Heart right ventricle (tissue), 16 donors: Measurements from ENCODE around the gene SLC2A9. TPM values are rescaled to one million over a fixed set of nuclear protein-coding genes. Genes with fewer than 3 reads are reported as not detected.

Experiments used
- ATAC-seq, 8 donors: fragments of 200-7000 bp; cut with Tn5 transposase; one replicate each; pipeline ENCODE4 v1.9.1; 2020; ENCODE audit warnings: mild to moderate bottlenecking in 8 of 8, moderate library complexity in 8 of 8, moderate number of reproducible peaks in 1 of 8
- DNase-seq, 2 donors: peaks; one replicate each; pipeline ENCODE4 v3.0.0-alpha.2; 2020
- H3K27ac ChIP-seq, 10 donors: fragments of 200-600 bp; sonication (generic) in 2 of 10; one replicate each; pipeline versions ENCODE4 v1.5.0 to v1.8.0; 2020 to 2022; ENCODE audit warnings: mild to moderate bottlenecking in 3 of 10
- H3K27me3 ChIP-seq, 7 donors: fragments of 200-600 bp; one replicate each; pipeline ENCODE4 v1.8.0; 2021 to 2022; ENCODE audit warnings: mild to moderate bottlenecking in 2 of 7
- H3K36me3 ChIP-seq, 9 donors: fragments of 200-600 bp; sonication (generic) in 1 of 9; one replicate each; pipeline versions ENCODE4 v1.5.0 to v1.8.0; 2020 to 2022; ENCODE audit warnings: mild to moderate bottlenecking in 2 of 9
- H3K4me1 ChIP-seq, 9 donors: fragments of 200-600 bp; sonication (generic) in 1 of 9; one replicate each; pipeline versions ENCODE4 v1.5.0 to v1.8.0; 2020 to 2022; ENCODE audit warnings: mild to moderate bottlenecking in 4 of 9
- H3K4me3 ChIP-seq, 10 donors: fragments of 200-600 bp; sonication (generic) in 2 of 10; one replicate each; pipeline versions ENCODE4 v1.5.0 to v1.8.0; 2020 to 2022; ENCODE audit warnings: mild to moderate bottlenecking in 7 of 10, moderate library complexity in 2 of 10
- H3K9me3 ChIP-seq, 11 donors: fragments of 200-600 bp in 10 of 11; sonication (generic) in 2 of 11; one replicate each; pipeline versions ENCODE4 v1.5.0 to v1.8.0; 2013 to 2022; ENCODE audit warnings: mild to moderate bottlenecking in 2 of 11, control low read depth in 1 of 11, moderate library complexity in 1 of 11
- WGBS, 2 donors: extraction: QIAGEN DNeasy Blood & Tissue Kit; methylation state at CpG; one replicate each; pipeline ENCODE4 v1.1.7; 2013; ENCODE audit warnings: inconsistent platforms in 1 of 2; 5-methylcytosine and 5-hydroxymethylcytosine counted together
- intact Hi-C, 10 donors: fragments of 100-400 bp; cut with DNase I; formaldehyde crosslinking; loops; one replicate each; pipeline versions ENCODE4 v1.11.1 to v1.14.2; 2022
- polyA plus RNA-seq, 2 donors: library from polyadenylated mRNA; stranded (reverse); fragments of 200-250 nt; gene quantifications; one replicate each; pipeline ENCODE4 v1.2.3, GENCODE V29; 2013
- total RNA-seq, 10 donors: library from RNA; stranded (reverse); fragmentation: NEBNext Ultra II Directional in 3 of 10; extraction: Animal tissue kit (Norgen Biotek cat#: 25700) in 3 of 10; gene quantifications; one replicate each; pipeline versions ENCODE4 v1.2.1 to v1.2.4, GENCODE V29; 2021 to 2023
- TF ChIP-seq, protein P1 (sequence below), 9 donors: fragments of 200-600 bp; sonication (generic) in 2 of 9; IDR thresholded peaks; one replicate each; pipeline versions ENCODE4 v1.5.0 to v1.8.0; 2021 to 2022; ENCODE audit warnings: antibody characterized with exemption in 9 of 9, mild to moderate bottlenecking in 5 of 9, moderate library complexity in 1 of 9
- donor health status: Arrhythmogenic right ventricular cardiomyopathy.
- donor health status: ischemic (EF 13 %, LVEDD 7.1; RV severe dilation, severe dysfunction).
- donor health status: healthy with polysubstance abuse.
- donor health status: DM: no; HTN: yes; CAD: no.
- donor health status: DM: no; HTN: no; CAD: no.
- donor health status: ischemic (EF 25% LVEDD 6.9; RV normal size, moderate dysfunction).
- donor health status: ischemic (EF 25% LVEDD 5.7; RV mildly dilated, moderate dysfunction).
- donor health status: healthy.
- donor health status: DM: yes; HTN: yes; CAD: no.
- donor health status: Ischemic cardiomyopathy.
- donor health status: ischemic (EF 35%, LVEDD 5.7; RV mildly dilated, moderate dysfunction).
- donor health status: nonischemic (EF 11% LVEDD 7.7; RV severe dilation, severe dysfunction).
- donor health status: DM: yes; HTN: yes; CAD: no.
- donor health status: PGD.
- donor health status: ischemic (EF 29% LVEDD 5.4; RV normal size, mild dysfunction).
- donor health status: nonischemic (EF 23%, LVEDD 6.1; RV moderate dilation, normal function).

SLC2A9 gene
- total and polyA plus RNA-seq, 12 donors = 3.1 to 10.9 (median 5.5) TPM

DNA sequence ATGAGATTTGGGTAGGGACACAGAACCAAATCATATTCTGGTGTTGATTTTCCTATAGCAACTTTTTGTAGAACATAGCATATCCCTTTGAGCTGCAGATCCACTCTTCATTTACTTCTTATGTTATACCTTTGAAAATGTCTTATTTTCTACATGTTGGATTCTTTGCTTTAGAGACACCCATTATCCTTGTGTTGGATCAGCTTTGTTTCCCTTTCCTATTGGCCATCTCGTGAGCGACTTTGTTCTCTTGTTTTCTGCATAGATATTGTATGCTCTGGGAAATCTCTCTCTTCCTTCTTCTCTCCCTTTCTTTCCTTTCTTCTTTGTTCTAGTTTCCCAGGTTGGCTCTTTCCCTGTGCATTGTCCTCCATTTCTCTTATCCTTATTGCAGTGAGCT, 180.2 kb downstream of the SLC2A9 start:
- Histone ChIP-seq H3K9me3 (peaks cover 0 to 40% (median 13%) of the 10 kb centered on the region in 11 donors), H3K27ac (no peak overlapping the region), H3K4me1 (no peaks in the 10 kb centered on the region), H3K27me3 (no peaks in the 10 kb centered on the region), H3K4me3 (no peak overlapping the region), H3K36me3 (no peaks in the 10 kb centered on the region)
- ATAC-seq (no peak), DNase-seq (no peak)
- TF ChIP-seq, protein P1, sequence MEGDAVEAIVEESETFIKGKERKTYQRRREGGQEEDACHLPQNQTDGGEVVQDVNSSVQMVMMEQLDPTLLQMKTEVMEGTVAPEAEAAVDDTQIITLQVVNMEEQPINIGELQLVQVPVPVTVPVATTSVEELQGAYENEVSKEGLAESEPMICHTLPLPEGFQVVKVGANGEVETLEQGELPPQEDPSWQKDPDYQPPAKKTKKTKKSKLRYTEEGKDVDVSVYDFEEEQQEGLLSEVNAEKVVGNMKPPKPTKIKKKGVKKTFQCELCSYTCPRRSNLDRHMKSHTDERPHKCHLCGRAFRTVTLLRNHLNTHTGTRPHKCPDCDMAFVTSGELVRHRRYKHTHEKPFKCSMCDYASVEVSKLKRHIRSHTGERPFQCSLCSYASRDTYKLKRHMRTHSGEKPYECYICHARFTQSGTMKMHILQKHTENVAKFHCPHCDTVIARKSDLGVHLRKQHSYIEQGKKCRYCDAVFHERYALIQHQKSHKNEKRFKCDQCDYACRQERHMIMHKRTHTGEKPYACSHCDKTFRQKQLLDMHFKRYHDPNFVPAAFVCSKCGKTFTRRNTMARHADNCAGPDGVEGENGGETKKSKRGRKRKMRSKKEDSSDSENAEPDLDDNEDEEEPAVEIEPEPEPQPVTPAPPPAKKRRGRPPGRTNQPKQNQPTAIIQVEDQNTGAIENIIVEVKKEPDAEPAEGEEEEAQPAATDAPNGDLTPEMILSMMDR (IDR thresholded peaks at IDR 0.05) = no peak
- intact Hi-C loops = no loop called here
- WGBS, 2 donors = 92 to 94% methylated on average over 2 of the region's 2 CpGs

- Histone ChIP-seq H3K27me3 (no peaks in the 10 kb centered on the region), H3K9me3 (peaks cover 0 to 20% (median under 1%) of the 10 kb centered on the region in 11 donors), H3K27ac (no peak overlapping the region), H3K4me3 (no peak overlapping the region), H3K4me1 (no peaks in the 10 kb centered on the region), H3K36me3 (peaks cover 0 to 13% (median 0%) of the 10 kb centered on the region in 9 donors)
- ATAC-seq = no peak
- intact Hi-C loops = no loop called here
- WGBS, 2 donors = 81 to 87% methylated on average over 5 of the region's 5 CpGs
- TF ChIP-seq, protein P1 (IDR thresholded peaks at IDR 0.05) = no peak
- DNase-seq = no peak
These were observed 185.9 kb downstream of the SLC2A9 start for GRCh38 chr4:9835430-9835829.

DNA sequence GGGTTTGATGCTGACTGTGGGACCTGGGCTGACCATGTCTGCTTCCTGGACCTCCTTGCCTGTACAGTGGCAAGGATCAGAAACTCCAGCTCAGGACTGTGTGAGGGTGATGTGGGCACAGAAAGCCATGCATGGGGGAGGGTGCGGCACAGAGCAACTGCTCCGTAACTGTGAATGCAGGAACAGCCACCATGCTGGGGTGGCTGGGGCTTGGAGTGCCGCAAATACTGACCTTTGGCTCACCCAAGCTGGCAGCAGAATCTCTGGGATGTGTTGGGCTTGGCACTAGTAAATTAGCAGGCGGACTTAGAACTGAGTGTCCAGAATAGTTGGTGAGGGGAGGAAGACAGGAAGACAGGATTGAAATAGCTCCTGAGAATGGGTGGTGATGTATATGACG, 187.9 kb downstream of the SLC2A9 start:
- intact Hi-C loops = no loop called here
- WGBS, 2 donors = 87 to 96% methylated on average over 5 of the region's 5 CpGs
- H3K27me3 ChIP-seq = no peaks in the 10 kb centered on the region
- peaks cover 0 to 13% (median 0%) of the 10 kb centered on the region in 9 donors for H3K36me3 ChIP-seq
- DNase-seq (no peak), ATAC-seq (peak in 4 of 8 donors; percentile 24 to 81 (median 47))
- no peak overlapping the region for H3K4me3 ChIP-seq
- H3K4me1 ChIP-seq = no peaks in the 10 kb centered on the region
- H3K27ac ChIP-seq = no peak overlapping the region
- peaks cover 0 to 4% (median 0%) of the 10 kb centered on the region in 11 donors for H3K9me3 ChIP-seq
- TF ChIP-seq, protein P1 (IDR thresholded peaks at IDR 0.05) = no peak

- WGBS, 2 donors = 72 to 85% methylated on average over 2 of the region's 2 CpGs
- Histone ChIP-seq H3K36me3 (peaks cover 0 to 13% (median 0%) of the 10 kb centered on the region in 9 donors), H3K4me1 (no peaks in the 10 kb centered on the region), H3K27me3 (no peaks in the 10 kb centered on the region), H3K9me3 (no peaks in the 10 kb centered on the region), H3K27ac (no peak overlapping the region), H3K4me3 (no peak overlapping the region)
- DNase-seq (no peak), ATAC-seq (peak in 4 of 8 donors; percentile 53 to 71 (median 64))
- intact Hi-C loops = no loop called here
- TF ChIP-seq, protein P1 (IDR thresholded peaks at IDR 0.05) = no peak
These were observed 188.7 kb downstream of the SLC2A9 start for GRCh38 chr4:9832640-9833039.
